GM21619 (cell line): ENCODE measurements around the gene AUTS2.

Experiments used
- ATAC-seq: cut with Tn5 transposase; IDR thresholded peaks from one replicate; pipeline ENCODE4 v1.9.1; 2021; ENCODE audit not compliant: unreplicated experiment

Gene AUTS2

GRCh38 chr7:69813637-69814240 is 215.5 kb downstream of the AUTS2 start:
- no peak for ATAC-seq

GRCh38 chr7:69814421-69814962 is 216.2 kb downstream of the AUTS2 start:
- ATAC-seq, result no peak

GRCh38 chr7:69816501-69816900 is 218.2 kb downstream of the AUTS2 start:
- ATAC-seq, result no peak

- ATAC-seq, result no peak
Observed at GRCh38 chr7:69817121-69817520, 218.8 kb downstream of the AUTS2 start.

GRCh38 chr7:69817841-69818635 is 219.8 kb downstream of the AUTS2 start:
- ATAC-seq, result no peak

GRCh38 chr7:69818636-69819332 is 220.5 kb downstream of the AUTS2 start:
- ATAC-seq, result no peak

- no peak for ATAC-seq
Observed at GRCh38 chr7:69819333-69819705, 221.0 kb downstream of the AUTS2 start.

- no peak for ATAC-seq
Observed at GRCh38 chr7:69820479-69821192, 222.4 kb downstream of the AUTS2 start.

- ATAC-seq, result no peak
Observed at GRCh38 chr7:69822386-69822785, 224.1 kb downstream of the AUTS2 start.

- ATAC-seq, result no peak
Observed at GRCh38 chr7:69823151-69823744, 225.0 kb downstream of the AUTS2 start.

- no peak for ATAC-seq
Observed at GRCh38 chr7:69825113-69825972, 227.1 kb downstream of the AUTS2 start.

GRCh38 chr7:69826283-69826682 is 228.0 kb downstream of the AUTS2 start:
- ATAC-seq, result no peak

GRCh38 chr7:69827140-69827539 is 228.9 kb downstream of the AUTS2 start:
- ATAC-seq, result no peak

- ATAC-seq, result no peak
Observed at GRCh38 chr7:69827558-69827957, 229.3 kb downstream of the AUTS2 start.

- ATAC-seq, result no peak
Observed at GRCh38 chr7:69832356-69832755, 234.1 kb downstream of the AUTS2 start.

GRCh38 chr7:69833964-69834363 is 235.7 kb downstream of the AUTS2 start:
- no peak for ATAC-seq

- no peak for ATAC-seq
Observed at GRCh38 chr7:69836702-69837101, 238.4 kb downstream of the AUTS2 start.

GRCh38 chr7:69837387-69838068 is 239.3 kb downstream of the AUTS2 start:
- ATAC-seq, result no peak

- ATAC-seq, result no peak
Observed at GRCh38 chr7:69839782-69840181, 241.5 kb downstream of the AUTS2 start.
